ENCODE results near the gene RABGEF1. TPM values are rescaled to one million over a fixed set of nuclear protein-coding genes. Genes with fewer than 3 reads are reported as not detected.
"Not testable (repeated sequence)": the region's sequence is repeated elsewhere in the genome, so short reads cannot be mapped to it uniquely, and the experiment has no call there.

RABGEF1 gene
- total and polyA plus RNA-seq, 5 donors = 7.7 to 19.0 (median 16.5) TPM

GRCh38 chr7:66747881-66748511, 7.5 kb downstream of the RABGEF1 start:
- no peak for DNase-seq
- no peaks in the 10 kb centered on the region for H3K9me3 ChIP-seq (ENCODE audit: control insufficient read depth, low read length)
- 67% methylated on average over 10 of the region's 10 CpGs for WGBS
- H3K27ac ChIP-seq (ENCODE audit: low read length) = no peak overlapping the region
- peaks cover 2% of the 10 kb centered on the region for H3K4me1 ChIP-seq (ENCODE audit: control insufficient read depth, insufficient read depth, low read length)
- H3K27me3 ChIP-seq (ENCODE audit: control insufficient read depth, insufficient read depth) = no peaks in the 10 kb centered on the region
- intact Hi-C loops (cut with DNase I) = no loop called here
- H3K4me3 ChIP-seq (ENCODE audit: low read length) = no peak overlapping the region
- no peak for ATAC-seq

- Histone ChIP-seq H3K9me3 (ENCODE audit: control insufficient read depth, low read length) (no peaks in the 10 kb centered on the region), H3K27me3 (ENCODE audit: control insufficient read depth, insufficient read depth) (no peaks in the 10 kb centered on the region), H3K4me3 (ENCODE audit: low read length) (no peak overlapping the region), H3K4me1 (ENCODE audit: control insufficient read depth, insufficient read depth, low read length) (peaks cover 2% of the 10 kb centered on the region), H3K27ac (ENCODE audit: low read length) (no peak overlapping the region)
- intact Hi-C loops (cut with DNase I) = no loop called here
- peak; percentile 58 to 82 (median 76) for DNase-seq
- WGBS = 30% methylated on average over 4 of the region's 4 CpGs
- peak; percentile 82 to 89 for ATAC-seq
Measured at GRCh38 chr7:66748791-66749190, 8.3 kb downstream of the RABGEF1 start.

GRCh38 chr7:66751945-66752344, 11.4 kb downstream of the RABGEF1 start:
- intact Hi-C loops (cut with DNase I) = no loop called here
- H3K9me3 ChIP-seq (ENCODE audit: control insufficient read depth, low read length) = no peaks in the 10 kb centered on the region
- no peaks in the 10 kb centered on the region for H3K4me1 ChIP-seq (ENCODE audit: control insufficient read depth, insufficient read depth, low read length)
- DNase-seq (no peak), ATAC-seq (no peak)
- H3K27ac ChIP-seq (ENCODE audit: low read length) = no peak overlapping the region
- whole genome bisulfite sequencing = 88% methylated on average over 8 of the region's 8 CpGs
- H3K4me3 ChIP-seq (ENCODE audit: low read length) = no peak overlapping the region
- H3K27me3 ChIP-seq (ENCODE audit: control insufficient read depth, insufficient read depth) = no peaks in the 10 kb centered on the region

GRCh38 chr7:66754541-66754940, 14.0 kb downstream of the RABGEF1 start:
- no peak overlapping the region for H3K27ac ChIP-seq (ENCODE audit: low read length)
- no peaks in the 10 kb centered on the region for H3K4me1 ChIP-seq (ENCODE audit: control insufficient read depth, insufficient read depth, low read length)
- intact Hi-C loops (cut with DNase I) = no loop called here
- ATAC-seq (no peak), DNase-seq (no peak)
- H3K9me3 ChIP-seq (ENCODE audit: control insufficient read depth, low read length) = no peaks in the 10 kb centered on the region
- H3K4me3 ChIP-seq (ENCODE audit: low read length) = no peak overlapping the region
- H3K27me3 ChIP-seq (ENCODE audit: control insufficient read depth, insufficient read depth) = no peaks in the 10 kb centered on the region
- 96% methylated on average over 4 of the region's 4 CpGs for whole genome bisulfite sequencing

- intact Hi-C loops (cut with DNase I) = not testable (repeated sequence)
Measured at GRCh38 chr7:66755059-66755458, 14.5 kb downstream of the RABGEF1 start.

GRCh38 chr7:66756227-66756626, 15.7 kb downstream of the RABGEF1 start:
- intact Hi-C loops (cut with DNase I); H3K9me3 ChIP-seq (ENCODE audit: control insufficient read depth, low read length); H3K27me3 ChIP-seq (ENCODE audit: control insufficient read depth, insufficient read depth); ATAC-seq; DNase-seq; H3K4me1 ChIP-seq (ENCODE audit: control insufficient read depth, insufficient read depth, low read length); H3K4me3 ChIP-seq (ENCODE audit: low read length); H3K27ac ChIP-seq (ENCODE audit: low read length): not testable (repeated sequence)
- WGBS = 96% methylated on average over 2 of the region's 3 CpGs

More at GRCh38 chr7:66755059-66755458, 14.5 kb downstream of the RABGEF1 start:
- H3K27me3 ChIP-seq (ENCODE audit: control insufficient read depth, insufficient read depth); H3K4me3 ChIP-seq (ENCODE audit: low read length); ATAC-seq; H3K9me3 ChIP-seq (ENCODE audit: control insufficient read depth, low read length); DNase-seq; H3K4me1 ChIP-seq (ENCODE audit: control insufficient read depth, insufficient read depth, low read length); H3K27ac ChIP-seq (ENCODE audit: low read length): not testable (repeated sequence)
- WGBS = 98% methylated on average over 4 of the region's 4 CpGs

GRCh38 chr7:66756889-66757288, 16.4 kb downstream of the RABGEF1 start:
- ATAC-seq (no peak), DNase-seq (no peak)
- Histone ChIP-seq H3K27ac (ENCODE audit: low read length) (no peak overlapping the region), H3K4me1 (ENCODE audit: control insufficient read depth, insufficient read depth, low read length) (no peaks in the 10 kb centered on the region), H3K9me3 (ENCODE audit: control insufficient read depth, low read length) (no peaks in the 10 kb centered on the region), H3K4me3 (ENCODE audit: low read length) (no peak overlapping the region), H3K27me3 (ENCODE audit: control insufficient read depth, insufficient read depth) (no peaks in the 10 kb centered on the region)
- intact Hi-C loops (cut with DNase I) = no loop called here

GRCh38 chr7:66757939-66758338, 17.4 kb downstream of the RABGEF1 start:
- Histone ChIP-seq H3K27me3 (ENCODE audit: control insufficient read depth, insufficient read depth) (no peaks in the 10 kb centered on the region), H3K4me1 (ENCODE audit: control insufficient read depth, insufficient read depth, low read length) (no peaks in the 10 kb centered on the region), H3K27ac (ENCODE audit: low read length) (no peak overlapping the region), H3K4me3 (ENCODE audit: low read length) (no peak overlapping the region), H3K9me3 (ENCODE audit: control insufficient read depth, low read length) (no peaks in the 10 kb centered on the region)
- DNase-seq (no peak), ATAC-seq (no peak)
- intact Hi-C loops (cut with DNase I) = no loop called here
- 72% methylated on average over 6 of the region's 6 CpGs for WGBS

GRCh38 chr7:66758950-66759628, 18.6 kb downstream of the RABGEF1 start:
- no peaks in the 10 kb centered on the region for H3K4me1 ChIP-seq (ENCODE audit: control insufficient read depth, insufficient read depth, low read length)
- no peak overlapping the region for H3K4me3 ChIP-seq (ENCODE audit: low read length)
- ATAC-seq (peak; percentile 59 to 72), DNase-seq (no peak)
- H3K9me3 ChIP-seq (ENCODE audit: control insufficient read depth, low read length) = no peaks in the 10 kb centered on the region
- WGBS = 82% methylated on average over 9 of the region's 9 CpGs
- no peak overlapping the region for H3K27ac ChIP-seq (ENCODE audit: low read length)
- intact Hi-C loops (cut with DNase I) = no loop called here
- H3K27me3 ChIP-seq (ENCODE audit: control insufficient read depth, insufficient read depth) = no peaks in the 10 kb centered on the region

- 66% methylated on average over 3 of the region's 3 CpGs for WGBS
- DNase-seq; intact Hi-C loops (cut with DNase I); ATAC-seq; H3K9me3 ChIP-seq (ENCODE audit: control insufficient read depth, low read length); H3K4me3 ChIP-seq (ENCODE audit: low read length); H3K4me1 ChIP-seq (ENCODE audit: control insufficient read depth, insufficient read depth, low read length); H3K27me3 ChIP-seq (ENCODE audit: control insufficient read depth, insufficient read depth); H3K27ac ChIP-seq (ENCODE audit: low read length): not testable (repeated sequence)
Measured at GRCh38 chr7:66763183-66763582, 22.6 kb downstream of the RABGEF1 start.

- H3K27ac ChIP-seq (ENCODE audit: low read length); H3K27me3 ChIP-seq (ENCODE audit: control insufficient read depth, insufficient read depth); H3K4me1 ChIP-seq (ENCODE audit: control insufficient read depth, insufficient read depth, low read length); intact Hi-C loops (cut with DNase I); ATAC-seq; H3K4me3 ChIP-seq (ENCODE audit: low read length); H3K9me3 ChIP-seq (ENCODE audit: control insufficient read depth, low read length); DNase-seq: not testable (repeated sequence)
- 87% methylated on average over 3 of the region's 3 CpGs for WGBS
Measured at GRCh38 chr7:66763633-66764355, 23.3 kb downstream of the RABGEF1 start.

All from right cardiac atrium (tissue), 5 donors.